OCI-LY3 (cell line): ENCODE measurements around the gene ARHGEF6.

Experiments
- EZH2phosphoT487 ChIP-seq: fragments of 200-600 bp; shearing (Covaris generic); IDR thresholded peaks from 2 replicates; pipeline ENCODE4 v1.6.1; 2018; ENCODE audit warnings: antibody characterized with exemption, mixed run types, low read depth
- TF ChIP-seq, protein P1 (sequence below): fragments of 200-600, 300-600 bp; sonication (generic); IDR thresholded peaks from 2 replicates; pipeline ENCODE4 v1.5.1; 2014; ENCODE audit warnings: antibody characterized with exemption, low read length, low read depth

GRCh38 chrX:136687457-136687856 lies 93.3 kb downstream of the ARHGEF6 start:
- TF ChIP-seq, protein P1, sequence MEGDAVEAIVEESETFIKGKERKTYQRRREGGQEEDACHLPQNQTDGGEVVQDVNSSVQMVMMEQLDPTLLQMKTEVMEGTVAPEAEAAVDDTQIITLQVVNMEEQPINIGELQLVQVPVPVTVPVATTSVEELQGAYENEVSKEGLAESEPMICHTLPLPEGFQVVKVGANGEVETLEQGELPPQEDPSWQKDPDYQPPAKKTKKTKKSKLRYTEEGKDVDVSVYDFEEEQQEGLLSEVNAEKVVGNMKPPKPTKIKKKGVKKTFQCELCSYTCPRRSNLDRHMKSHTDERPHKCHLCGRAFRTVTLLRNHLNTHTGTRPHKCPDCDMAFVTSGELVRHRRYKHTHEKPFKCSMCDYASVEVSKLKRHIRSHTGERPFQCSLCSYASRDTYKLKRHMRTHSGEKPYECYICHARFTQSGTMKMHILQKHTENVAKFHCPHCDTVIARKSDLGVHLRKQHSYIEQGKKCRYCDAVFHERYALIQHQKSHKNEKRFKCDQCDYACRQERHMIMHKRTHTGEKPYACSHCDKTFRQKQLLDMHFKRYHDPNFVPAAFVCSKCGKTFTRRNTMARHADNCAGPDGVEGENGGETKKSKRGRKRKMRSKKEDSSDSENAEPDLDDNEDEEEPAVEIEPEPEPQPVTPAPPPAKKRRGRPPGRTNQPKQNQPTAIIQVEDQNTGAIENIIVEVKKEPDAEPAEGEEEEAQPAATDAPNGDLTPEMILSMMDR = no peak
- TF ChIP-seq EZH2phosphoT487 = no peak
